IPS-NIHi7 (cell line): ENCODE measurements around the gene GABRR2.
A peak's percentile ranks its signal among the peaks of the same experiment; 100 is the strongest.
"Not testable (repeated sequence)": the region's sequence is repeated elsewhere in the genome, so short reads cannot be mapped to it uniquely, and the experiment has no call there.

Experiments
- DNase-seq: peaks from one replicate; pipeline ENCODE4 v3.0.0; 2012; ENCODE audit warnings: mixed read lengths; ENCODE audit errors: extremely low spot score

GABRR2 gene

DNA sequence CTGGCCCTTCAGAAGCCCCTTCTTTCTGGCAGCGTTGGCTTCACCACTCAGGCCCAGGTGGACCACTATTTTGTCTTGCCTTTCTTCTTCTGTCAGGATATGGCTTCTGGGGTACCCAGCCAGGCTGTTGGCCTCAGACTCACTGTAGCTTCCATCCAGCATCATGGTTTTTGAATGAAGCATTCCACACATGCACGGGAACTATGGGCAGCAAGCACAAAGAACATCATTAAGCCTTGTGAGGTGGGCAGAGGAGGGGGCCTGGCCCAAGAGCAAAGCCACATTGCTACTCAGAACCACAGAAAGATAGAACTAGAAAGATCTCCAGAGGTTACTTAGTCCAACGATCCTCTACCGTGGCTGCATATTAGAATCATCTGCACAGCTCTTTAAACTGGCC is 57.3 kb downstream of the GABRR2 start:
- no peak for DNase-seq

DNA sequence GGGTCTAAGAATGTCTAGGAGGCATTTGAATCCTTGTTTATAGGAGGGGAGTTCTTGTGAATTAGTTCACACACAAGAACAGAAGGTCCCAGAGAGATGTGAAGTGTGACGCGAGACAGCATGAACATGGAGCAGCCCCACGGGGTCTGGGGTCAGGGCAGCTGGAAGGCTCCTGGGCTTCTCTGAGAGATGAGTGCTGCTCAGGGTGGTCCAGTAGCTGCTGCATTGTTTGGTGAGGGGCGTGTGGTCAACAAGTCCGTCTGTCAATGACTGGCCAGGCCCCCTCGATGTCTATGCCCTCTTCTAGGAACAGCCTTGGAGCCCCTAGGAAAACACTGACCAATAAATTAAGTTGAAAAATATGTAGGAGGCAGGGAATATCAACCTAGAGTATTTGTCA is 57.8 kb downstream of the GABRR2 start:
- DNase-seq, result no peak

DNA sequence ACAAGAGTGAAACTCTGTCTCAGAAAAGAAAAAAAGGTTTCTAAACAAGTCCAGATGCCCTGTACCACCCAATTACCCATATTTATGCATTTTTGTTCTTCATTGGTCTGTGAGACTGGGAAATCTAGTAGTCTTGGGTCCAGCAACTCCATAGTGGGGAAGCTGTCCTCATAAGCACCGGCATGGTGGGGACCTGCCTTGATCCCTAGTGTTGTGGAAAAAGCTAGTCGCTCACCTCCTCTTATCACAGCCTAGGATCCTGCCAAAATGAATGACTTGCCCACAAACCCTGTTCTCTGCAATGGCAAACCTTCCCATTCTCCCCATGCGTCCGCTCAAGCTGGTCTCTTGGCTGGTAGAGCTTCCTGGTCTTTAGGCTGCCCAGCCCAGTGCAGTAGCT is 59.7 kb downstream of the GABRR2 start:
- no peak for DNase-seq

DNA sequence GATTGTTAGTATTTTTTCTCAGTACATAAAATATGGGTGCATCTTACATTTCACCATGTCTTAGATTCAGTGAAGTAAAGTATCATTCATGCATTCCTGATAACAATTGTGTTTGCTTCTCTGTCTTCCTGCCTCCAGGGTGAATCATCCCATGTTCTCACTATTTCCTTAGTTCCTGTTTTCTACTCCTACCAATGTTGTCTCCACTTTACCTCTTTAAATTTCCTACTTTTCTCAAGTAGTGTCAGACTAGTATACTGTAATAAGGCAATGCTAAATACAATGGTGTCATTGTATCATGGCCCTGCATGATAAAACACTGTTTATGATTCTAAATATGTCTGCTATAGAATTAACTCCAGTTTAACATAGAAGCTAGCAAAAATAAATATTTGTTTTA is 60.5 kb downstream of the GABRR2 start:
- no peak for DNase-seq

DNA sequence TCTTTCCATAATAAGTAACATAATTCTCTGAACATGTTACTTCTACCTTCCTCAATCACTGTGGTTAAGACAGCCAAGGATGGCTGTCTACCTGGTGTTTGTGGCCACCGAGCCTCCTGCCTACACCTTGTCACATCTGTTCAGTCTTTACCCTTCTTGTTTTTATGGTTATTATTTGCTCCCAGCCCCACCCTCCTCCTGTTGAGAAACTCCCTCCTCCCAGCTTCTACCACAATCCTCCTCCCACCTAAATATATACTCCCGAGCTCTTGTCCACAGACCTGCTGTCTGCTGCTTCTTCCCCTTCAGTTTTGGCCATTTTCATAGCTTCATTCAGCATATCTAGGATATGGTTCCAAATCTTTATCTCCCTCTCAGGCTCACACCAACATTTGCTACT is 62.2 kb downstream of the GABRR2 start:
- DNase-seq, result no peak

DNA sequence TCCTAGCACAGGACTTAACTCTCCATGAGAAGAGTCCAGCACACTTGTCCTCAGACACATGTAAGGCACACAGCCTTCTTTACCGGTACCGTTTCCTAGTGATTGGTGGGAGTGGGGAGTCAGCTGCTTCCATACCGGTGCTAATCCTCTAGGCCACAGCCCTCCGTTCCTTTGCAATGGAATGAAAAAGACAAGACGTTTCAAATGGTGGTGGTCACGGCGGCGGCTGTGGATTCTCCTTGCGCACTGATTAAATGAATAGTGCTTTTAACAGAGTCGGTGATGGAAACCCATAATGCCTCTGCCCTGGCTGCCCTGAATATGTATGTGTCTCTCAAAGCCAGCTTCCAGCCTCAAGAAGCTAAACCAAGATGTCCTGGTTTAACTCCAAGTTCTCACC is 63.1 kb downstream of the GABRR2 start:
- DNase-seq, result no peak

DNA sequence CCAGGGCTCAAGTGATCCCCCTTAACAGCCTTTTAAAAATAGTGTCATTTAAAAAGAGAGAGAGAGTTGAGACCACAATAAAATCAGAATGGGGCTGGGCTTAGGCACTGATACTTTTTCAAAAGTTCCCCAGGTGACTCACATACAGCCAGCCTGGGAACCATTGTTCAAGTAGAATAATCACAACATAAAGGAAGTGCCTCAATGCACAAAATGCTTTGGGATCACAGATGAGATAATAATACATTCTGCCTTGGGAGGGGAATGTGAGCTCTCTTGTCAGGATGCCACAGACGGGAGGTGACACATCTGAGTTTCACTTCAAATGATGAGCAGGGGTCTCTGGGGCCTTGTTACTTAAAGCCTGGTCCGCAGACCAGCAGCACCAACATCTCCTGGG is 63.9 kb downstream of the GABRR2 start:
- no peak for DNase-seq

DNA sequence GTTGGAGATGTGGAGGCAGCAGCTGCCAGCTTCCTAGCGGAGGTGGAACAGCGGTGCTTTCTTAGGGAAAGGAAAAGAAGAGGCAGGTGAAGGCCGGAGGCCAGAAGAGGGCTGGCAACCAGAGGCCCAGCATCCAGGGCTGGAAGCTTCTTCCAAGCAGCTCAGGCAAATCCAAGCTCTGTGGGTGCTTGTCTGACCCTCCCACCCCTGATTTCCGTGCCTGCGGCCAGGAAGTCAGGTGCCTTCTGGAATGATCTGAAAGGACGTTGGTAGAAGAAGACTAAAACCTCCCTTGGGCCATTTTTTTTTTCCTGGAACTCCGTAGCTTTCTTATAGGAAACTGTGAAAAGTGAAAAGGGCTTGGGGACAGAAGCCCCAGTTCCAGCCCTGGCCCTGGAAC is 64.9 kb downstream of the GABRR2 start:
- no peak for DNase-seq

DNA sequence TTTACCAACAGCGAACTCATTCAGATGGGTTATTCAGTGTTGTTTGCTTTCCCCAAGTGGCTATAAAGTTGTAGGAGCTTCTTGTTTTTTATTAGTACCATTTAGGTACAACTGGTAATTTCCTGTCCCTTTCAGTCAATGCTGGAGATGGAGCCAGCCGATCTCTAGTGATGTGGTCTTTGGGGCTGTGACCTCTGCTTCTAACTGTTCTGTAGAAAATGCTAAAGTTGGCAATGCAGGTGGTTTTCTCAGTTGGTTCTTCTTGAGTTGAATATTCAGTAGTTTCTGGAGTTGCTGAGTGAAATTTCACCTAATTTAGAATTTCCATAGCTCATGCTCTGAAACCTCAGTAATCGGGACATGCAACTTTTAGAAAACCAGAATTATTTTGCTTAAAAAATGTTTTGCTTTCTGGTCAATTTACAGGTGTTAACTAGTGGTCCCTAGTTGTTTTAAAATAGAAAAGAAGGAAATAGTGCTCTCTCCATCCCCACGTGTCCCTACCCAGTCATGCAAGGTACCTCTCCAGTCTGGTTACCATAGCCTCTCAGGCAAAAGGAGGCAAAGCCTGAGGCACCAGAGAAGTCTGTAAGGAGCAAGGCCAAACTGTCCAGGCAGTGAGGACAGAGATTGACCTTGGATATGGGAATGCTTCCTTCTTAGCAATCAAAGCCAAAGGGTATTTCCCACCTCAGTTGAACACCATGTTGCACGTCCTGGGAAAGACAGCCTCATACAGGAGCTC is 70.7 kb downstream of the GABRR2 start:
- DNase-seq, result no peak

DNA sequence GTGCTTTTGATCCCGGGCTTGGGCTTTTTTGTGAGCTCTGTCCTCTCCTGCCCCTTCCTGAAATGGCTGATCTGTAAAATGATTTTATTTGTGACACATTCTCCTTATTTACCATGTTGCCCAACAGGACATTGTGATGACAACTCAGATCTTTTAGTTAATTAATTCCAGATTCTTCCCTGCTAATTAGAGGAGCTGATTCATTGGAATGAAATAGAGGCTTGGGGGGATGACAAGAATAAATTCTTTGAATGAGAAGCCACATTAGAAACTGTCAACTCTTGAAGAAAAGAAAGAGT is 71.8 kb downstream of the GABRR2 start:
- DNase-seq, result no peak

DNA sequence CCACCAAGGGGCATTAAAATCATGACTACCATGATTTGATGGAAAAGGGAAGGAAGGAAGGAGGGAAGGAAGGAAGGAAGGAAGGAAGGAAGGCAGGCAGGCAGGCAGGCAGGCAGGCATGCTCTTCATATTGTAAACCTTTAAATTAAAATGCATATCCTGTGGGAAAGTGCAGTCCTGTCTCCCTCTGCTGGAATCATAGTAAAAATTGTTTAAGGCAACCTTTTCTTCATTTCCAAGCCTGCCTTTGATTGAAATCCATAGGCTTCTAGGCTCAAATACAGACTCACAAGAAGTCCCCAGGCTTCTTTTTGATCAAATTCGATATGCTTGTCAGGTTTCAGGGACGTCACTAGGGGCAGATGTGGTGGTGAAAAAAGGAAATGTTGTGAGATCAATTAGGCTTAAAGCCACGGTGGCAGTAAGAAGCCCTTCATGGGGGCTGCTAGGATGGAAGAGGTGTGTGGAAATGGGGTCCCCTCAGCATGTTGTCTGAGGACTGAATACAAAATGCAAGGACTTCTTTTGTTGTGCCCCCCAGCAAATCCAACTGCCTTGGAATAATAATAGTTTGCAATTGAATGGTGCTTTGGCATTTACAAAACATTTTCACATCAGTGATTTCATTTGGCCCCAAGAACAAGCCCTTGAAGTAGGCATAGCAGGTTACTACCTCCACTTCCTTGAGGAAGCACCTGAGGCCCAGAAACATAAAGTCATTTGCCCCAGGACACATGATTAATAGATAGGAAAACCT is 72.3 kb downstream of the GABRR2 start:
- DNase-seq, result peak; percentile 59

DNA sequence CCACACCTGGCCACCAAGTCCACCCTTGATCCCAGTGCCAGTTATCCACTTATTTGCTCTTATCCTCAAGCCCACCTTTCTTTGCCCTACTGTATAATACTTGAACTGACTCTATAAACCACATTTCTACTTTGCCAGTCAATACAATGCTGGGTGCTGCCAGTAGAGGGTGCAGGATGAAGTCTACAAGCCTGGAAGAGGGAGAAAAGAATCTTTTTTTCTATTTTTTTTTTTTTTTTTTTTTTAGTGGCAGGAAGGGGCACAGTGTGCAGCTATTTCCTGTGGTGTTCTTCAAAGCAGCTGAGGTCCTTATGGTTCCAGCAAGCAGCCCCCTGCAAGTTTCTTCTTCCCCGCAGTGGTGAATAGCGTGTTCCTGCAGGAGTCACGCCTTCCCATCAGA is 75.8 kb downstream of the GABRR2 start:
- peak; percentile 45 for DNase-seq

DNA sequence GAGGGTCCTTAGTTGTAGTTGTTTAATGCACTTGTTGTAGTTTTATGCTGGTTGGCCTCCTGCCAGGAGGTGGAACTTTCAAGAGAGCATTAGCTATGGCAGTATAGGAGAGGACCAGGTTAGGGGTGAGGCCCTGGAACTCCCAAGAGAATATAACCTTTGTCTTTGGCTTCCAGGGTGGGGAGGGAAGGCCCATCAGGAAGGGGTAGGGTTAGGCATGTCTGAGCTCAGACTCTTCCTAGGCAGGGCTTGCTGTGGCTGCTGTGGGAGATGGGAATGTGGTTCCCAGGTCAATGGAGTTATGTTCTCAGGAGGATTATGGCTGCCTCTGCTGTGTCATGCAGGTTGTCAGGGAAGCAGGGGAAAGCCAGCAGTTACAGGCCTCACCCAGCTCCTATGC is 77.9 kb downstream of the GABRR2 start:
- no peak for DNase-seq

DNA sequence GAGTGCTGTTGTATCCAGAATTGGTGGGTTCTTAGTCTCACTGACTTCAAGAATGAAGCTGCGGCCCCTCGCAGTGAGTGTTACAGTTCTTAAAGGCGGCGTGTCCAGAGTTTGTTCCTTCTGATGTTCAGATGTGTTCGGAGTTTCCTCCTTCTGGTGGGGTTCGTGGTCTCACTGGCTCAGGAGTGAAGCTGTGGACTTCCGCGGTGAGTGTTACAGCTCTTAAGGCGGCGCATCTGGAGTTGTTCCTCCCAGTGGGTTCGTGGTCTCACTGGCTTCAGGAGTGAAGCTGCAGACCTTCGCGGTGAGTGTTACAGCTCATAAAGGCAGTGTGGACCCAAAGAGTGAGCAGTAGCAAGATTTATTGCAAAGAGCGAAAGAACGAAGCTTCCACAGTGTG is 81.5 kb downstream of the GABRR2 start:
- DNase-seq, result not testable (repeated sequence)

DNA sequence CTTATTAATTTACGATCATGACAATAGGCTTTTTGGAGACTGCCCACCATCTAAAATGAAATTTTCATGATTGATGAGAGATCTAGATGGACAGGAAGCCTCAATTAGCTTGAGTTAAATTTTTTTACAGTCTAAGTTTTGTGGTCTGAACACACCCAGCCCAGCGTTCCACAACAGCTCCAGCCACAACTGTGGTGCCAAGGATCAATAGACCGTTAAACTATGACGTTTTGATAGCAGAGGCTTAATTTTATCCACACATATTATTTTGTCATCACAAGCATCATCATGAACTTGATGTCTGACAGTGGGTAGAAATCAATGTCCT is 92.4 kb downstream of the GABRR2 start:
- no peak for DNase-seq

DNA sequence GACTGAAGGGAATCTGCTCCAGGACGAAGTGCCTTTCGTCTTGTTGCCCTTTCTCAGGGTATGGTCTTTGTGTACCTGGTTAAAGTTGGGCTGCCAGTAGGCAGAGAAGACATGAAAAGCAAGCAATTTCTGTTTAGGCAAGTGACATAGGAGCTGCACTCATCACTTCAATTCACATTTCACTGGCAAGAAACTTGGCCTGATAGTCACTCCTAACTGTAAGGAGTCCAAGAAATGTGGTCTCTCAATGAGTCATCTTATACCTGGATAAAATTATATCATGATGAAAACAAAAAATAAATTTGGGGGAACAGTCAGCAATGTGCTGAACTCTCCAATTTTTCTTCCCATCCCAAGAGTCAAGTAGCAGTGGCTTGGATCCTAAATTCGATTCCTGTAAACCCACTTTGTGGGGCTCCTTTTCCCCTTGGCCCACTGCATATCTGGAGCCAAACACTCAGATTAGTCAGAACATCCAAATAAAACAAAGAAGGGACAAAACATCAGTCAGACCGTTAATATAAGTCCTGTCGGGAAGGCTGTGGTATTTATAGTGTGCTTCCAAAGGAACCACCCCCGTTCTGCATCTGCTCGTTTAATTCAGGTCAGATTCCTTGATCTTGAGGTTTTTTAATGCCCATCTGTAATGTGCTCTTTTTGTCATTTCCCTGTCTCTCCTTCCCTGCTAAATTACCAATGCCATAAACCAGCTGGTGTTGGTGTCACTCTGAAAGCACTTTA is 93.0 kb downstream of the GABRR2 start:
- no peak for DNase-seq

DNA sequence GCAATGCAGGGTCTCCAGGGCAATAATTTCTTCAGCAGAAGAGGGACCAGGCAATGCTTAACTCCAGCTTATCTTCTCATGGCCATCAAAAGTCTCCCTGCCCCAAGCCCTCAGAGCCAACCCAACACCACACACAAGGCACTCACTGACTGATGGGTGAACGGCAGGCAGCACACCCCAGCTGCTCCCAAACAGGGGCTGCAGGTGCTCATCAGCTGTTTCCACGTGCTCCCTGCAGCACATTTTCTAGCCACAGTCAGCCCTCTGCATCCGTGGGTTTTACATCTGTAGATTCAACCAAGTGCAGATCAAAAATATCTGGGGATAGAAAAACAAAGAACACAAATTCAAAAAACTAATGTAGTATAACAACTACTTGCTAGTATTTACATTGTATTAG is 94.0 kb downstream of the GABRR2 start:
- DNase-seq, result no peak

DNA sequence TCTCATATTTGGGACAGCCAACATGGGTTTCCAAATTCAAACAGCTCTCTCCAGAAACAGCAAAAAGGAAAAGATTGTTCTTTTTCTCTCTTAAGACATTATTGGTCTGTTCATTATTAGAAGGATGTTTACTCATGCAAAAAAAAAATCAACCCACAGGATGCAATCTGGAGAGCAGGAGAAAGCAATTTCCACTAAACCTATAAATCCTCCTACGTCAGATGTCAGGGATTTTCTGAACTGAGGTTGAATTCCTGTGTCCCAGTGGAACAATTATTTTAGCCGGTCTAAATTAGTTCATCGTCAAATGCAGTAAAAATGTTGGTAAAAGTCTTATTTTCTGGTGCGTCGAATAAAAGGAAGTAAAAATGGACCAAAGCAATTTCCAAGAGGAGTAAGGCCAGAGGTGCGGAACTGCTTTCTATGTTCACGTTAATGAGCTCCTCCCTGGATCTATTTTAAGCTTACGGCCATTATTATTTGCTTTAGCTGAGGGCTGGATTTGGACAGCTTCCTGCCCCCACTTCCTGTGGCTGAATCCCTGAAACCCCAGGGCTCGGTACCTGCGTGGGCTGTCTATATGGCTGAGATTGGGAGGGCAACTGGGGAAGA is 97.7 kb downstream of the GABRR2 start, which contains the start of gene GABRR1:
TSS of gene GABRR1 (minus strand) at position 60 of the 612 bp plus-strand sequence. CDS start at position 24, 36 bp downstream.
- no peak for DNase-seq

DNA sequence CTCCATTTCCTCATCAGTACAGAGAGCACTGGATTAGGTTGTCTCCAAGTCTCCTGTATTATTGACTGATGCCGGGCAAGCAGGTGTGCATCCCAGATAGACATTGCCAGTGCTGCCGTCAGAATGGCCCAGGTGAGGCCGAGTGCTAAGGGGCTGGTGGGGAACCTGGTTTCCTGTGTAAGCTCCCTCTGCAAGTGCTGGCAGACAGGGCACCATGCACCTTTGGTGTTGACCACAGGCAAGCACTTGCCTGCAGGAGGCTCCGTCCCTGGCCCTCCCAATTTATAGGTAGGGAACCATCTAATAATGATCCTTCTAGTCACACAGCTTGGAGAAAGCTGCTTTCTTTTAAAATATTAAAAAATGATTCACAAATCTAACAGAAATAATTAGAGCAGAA is 98.7 kb downstream of the GABRR2 start:
- DNase-seq, result no peak

DNA sequence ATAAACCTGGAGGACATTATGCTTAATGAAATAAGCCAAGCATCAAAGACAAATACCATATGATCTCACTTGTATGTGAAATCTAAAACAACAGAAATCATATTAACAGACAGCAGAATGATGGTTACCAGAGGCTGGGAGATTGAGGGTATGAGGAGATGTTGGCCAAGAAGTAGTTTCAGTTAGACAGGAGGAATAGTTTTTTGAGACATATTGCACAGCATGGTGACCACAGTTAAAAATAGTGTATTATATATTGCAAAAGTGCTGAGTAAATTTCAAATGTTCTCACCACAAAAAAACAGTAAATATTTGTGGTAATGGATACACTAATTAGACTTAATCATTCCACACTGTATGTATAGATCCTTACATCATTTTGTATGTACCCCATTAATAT is 99.7 kb downstream of the GABRR2 start:
- DNase-seq, result no peak

DNA sequence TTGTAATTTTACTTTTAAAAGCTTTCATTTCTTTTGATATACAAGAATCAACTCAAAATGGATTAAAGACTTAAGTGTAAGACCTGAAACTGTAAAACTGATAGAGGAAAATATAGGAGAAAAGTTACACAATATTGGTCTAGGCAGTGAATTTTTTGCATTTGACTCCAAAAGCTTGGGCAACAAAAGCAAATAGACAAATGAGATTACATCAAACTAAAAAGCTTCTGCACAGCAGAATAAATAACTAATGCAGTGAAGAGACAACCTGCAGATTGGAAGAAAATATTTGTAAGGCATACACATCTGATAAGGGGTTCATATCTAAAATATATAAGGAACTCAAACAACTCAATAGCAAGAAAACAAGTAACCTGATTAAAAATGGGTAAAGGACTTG is 100.9 kb downstream of the GABRR2 start:
- no peak for DNase-seq

DNA sequence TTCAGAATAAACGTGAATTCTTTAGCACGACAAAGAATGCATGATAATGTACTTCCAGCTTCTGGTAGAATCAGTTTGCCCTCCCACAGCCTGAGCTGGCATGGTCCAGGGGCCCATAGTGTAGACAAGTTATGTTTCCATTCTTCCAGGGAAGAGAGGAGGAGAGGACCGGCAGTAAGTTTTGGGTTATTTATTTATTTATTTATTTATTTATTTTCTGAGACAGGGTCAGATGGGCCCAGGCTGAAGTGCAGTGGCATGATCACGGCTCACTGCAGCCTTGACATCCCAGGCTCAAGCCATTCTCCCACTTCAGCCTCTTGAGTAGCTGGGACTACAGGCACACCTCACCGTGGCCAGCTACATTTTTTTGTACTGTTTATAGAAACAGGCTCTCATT is 102.6 kb downstream of the GABRR2 start:
- DNase-seq, result no peak

DNA sequence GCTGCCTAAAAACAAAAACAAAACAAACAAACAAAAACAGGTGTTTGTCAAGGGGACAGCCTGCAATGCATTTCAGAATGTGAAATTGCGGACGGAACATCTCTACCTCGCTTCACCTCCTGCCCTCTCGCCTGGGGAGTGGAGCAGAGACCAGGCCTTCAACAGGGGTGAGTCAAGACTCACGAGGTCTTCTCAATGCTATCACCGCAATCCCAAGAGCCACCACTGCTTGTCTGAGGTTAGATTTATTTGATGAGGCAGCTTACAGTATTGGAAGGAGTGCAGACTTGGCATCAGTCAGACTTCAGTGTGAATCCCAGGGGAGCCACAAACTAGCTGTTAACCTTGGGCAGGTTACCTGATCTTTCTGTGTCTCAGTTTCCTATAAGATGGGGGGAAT is 105.6 kb downstream of the GABRR2 start:
- DNase-seq, result no peak
